ENCODE measurements around the gene HCAR2. TPM values are rescaled to one million over a fixed set of nuclear protein-coding genes. Genes with fewer than 3 reads are reported as not detected.

The HCAR2 gene
- total and polyA plus RNA-seq, 2 donors (not counting 1 experiment from before 2014, with no cell fraction given), result 0.82 TPM; not detected in 1

- Histone ChIP-seq H3K4me3 (ENCODE audit: control extremely low read depth in 1 of 5, extremely low read depth in 1 of 5, insufficient read depth in 1 of 5, low read depth in 2 of 5, low read length in 4 of 5) (no peak overlapping the region), H3K27me3 (replicated peaks in 1 of 4; ENCODE audit: control extremely low read depth in 1 of 4, control insufficient read depth in 3 of 4, insufficient read depth in 4 of 4, low read length in 3 of 4) (no peaks in the 10 kb centered on the region), H2AFZ (ENCODE audit: insufficient read depth, low read depth, low read length, poor library complexity, severe bottlenecking) (no peak overlapping the region), H3K4me1 (ENCODE audit: control insufficient read depth in 2 of 2, insufficient read depth in 2 of 2, low read length in 2 of 2) (peaks cover 15 to 26% of the 10 kb centered on the region in 2 donors), H3K79me2 (ENCODE audit: control insufficient read depth, insufficient read depth, low read length) (no peaks in the 10 kb centered on the region), H3K9ac (ENCODE audit: low read length) (peak overlapping the region; percentile 22), H3K27ac (ENCODE audit: low read length in 2 of 2) (no peak overlapping the region), H3K4me2 (replicated peaks; ENCODE audit: low read depth, low read length, poor library complexity, severe bottlenecking) (peak overlapping the region; percentile 29), H3K9me3 (ENCODE audit: control extremely low read depth in 1 of 3, control insufficient read depth in 2 of 3, insufficient read depth in 1 of 3, low read length in 2 of 3) (peaks cover 0 to 3% (median 0%) of the 10 kb centered on the region in 3 donors), H3K36me3 (replicated peaks in 1 of 2; ENCODE audit: control extremely low read depth in 1 of 2, control insufficient read depth in 1 of 2, extremely low read depth in 1 of 2, insufficient read depth in 2 of 2, low read length in 1 of 2) (no peaks in the 10 kb centered on the region), H4K20me1 (ENCODE audit: control insufficient read depth, insufficient read depth, low read length, poor library complexity, severe bottlenecking) (no peaks in the 10 kb centered on the region)
- H3K27me3 Mint-ChIP-seq, result peaks cover 5% of the 10 kb centered on the region
- ChIA-PET POLR2A (no interaction called here), CTCF (interaction anchor here (0.6 to 3.3 kb wide), 2 partner anchors 88 to 545 kb away, joined by 3 to 9 read pairs; no protein-coding TSS in a partner anchor)
- no peaks in the 10 kb centered on the region for H3K9me3 Mint-ChIP-seq (ENCODE audit: insufficient read depth)
- peak overlapping the region; percentile 70 for H3K27ac Mint-ChIP-seq
- DNase-seq, result no peak
- TF ChIP-seq CTCF (IDR thresholded peaks at IDR 0.05), result no peak
- no peak for TF ChIP-seq EZH2 (IDR thresholded peaks at IDR 0.05; ENCODE audit: borderline replicate concordance, insufficient read depth, low read depth, low read length, poor library complexity, severe bottlenecking)
- no CpG with 5 or more reads among the region's 6 CpGs for WGBS (ENCODE audit: insufficient coverage)
- intact Hi-C loops (cut with micrococcal nuclease), result no loop called here
- peaks cover 30% of the 10 kb centered on the region for H3K4me1 Mint-ChIP-seq
- H3K4me3 Mint-ChIP-seq, result peak overlapping the region; percentile 58
- ATAC-seq (ENCODE audit: low read depth), result no peak
These were observed 22.4 kb upstream of the HCAR2 start for GRCh38 chr12:122725452-122726079.

DNA sequence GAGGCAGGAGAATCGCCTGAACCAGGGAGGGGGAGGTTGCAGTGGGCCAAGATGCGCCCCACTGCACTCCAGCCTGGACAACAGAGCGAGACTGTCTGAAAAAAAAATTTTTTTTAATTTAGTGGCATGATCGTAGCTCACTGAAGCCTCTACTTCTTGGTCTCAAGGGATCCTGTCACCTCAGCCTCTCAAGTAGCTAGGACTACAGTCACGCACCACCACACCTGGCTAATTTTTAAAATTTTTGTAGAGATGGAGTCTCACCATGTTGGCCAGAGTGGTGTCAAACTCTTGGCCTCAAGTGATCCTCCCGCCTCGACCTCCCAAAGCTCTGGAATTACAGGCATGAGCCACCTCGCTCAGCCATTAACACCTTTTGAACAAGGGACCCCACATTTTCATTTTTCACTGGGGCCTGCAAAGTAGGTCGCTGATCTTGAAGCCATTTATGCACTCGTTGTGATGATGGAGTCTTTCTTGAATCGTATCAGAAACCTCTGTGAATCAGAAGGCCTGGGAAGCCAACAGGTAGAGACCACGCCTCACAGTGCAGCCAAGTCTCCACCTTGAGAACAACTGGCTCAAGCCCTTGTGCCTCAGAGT lies 21.6 kb upstream of the HCAR2 start:
- Mint-ChIP-seq H3K27me3 (peaks cover 5% of the 10 kb centered on the region), H3K4me1 (peaks cover 34% of the 10 kb centered on the region), H3K27ac (peak overlapping the region; percentile 56), H3K9me3 (ENCODE audit: insufficient read depth) (no peaks in the 10 kb centered on the region), H3K4me3 (no peak overlapping the region)
- DNase-seq (peak; percentile 35), ATAC-seq (ENCODE audit: low read depth) (peak; percentile 80)
- 40% methylated on average over 4 of the region's 12 CpGs for WGBS (ENCODE audit: insufficient coverage)
- no peak overlapping the region for H2AFZ ChIP-seq (ENCODE audit: insufficient read depth, low read depth, low read length, poor library complexity, severe bottlenecking)
- TF ChIP-seq CTCF (IDR thresholded peaks at IDR 0.05) (no peak), EZH2 (IDR thresholded peaks at IDR 0.05; ENCODE audit: borderline replicate concordance, insufficient read depth, low read depth, low read length, poor library complexity, severe bottlenecking) (no peak)
- H4K20me1 ChIP-seq (ENCODE audit: control insufficient read depth, insufficient read depth, low read length, poor library complexity, severe bottlenecking), result no peaks in the 10 kb centered on the region
- H3K4me2 ChIP-seq (replicated peaks; ENCODE audit: low read depth, low read length, poor library complexity, severe bottlenecking), result no peak overlapping the region
- no peak overlapping the region for H3K4me3 ChIP-seq (ENCODE audit: control extremely low read depth in 1 of 5, extremely low read depth in 1 of 5, insufficient read depth in 1 of 5, low read depth in 2 of 5, low read length in 4 of 5)
- no peak overlapping the region for H3K27ac ChIP-seq (ENCODE audit: low read length in 2 of 2)
- ChIA-PET CTCF (interaction anchor here (3.3 kb wide), 1 partner anchor 87 kb away, joined by 9 read pairs; no protein-coding TSS in a partner anchor), POLR2A (no interaction called here)
- H3K27me3 ChIP-seq (replicated peaks in 1 of 4; ENCODE audit: control extremely low read depth in 1 of 4, control insufficient read depth in 3 of 4, insufficient read depth in 4 of 4, low read length in 3 of 4), result no peaks in the 10 kb centered on the region
- H3K79me2 ChIP-seq (ENCODE audit: control insufficient read depth, insufficient read depth, low read length), result no peaks in the 10 kb centered on the region
- intact Hi-C loops (cut with micrococcal nuclease), result no loop called here
- H3K9me3 ChIP-seq (ENCODE audit: control extremely low read depth in 1 of 3, control insufficient read depth in 2 of 3, insufficient read depth in 1 of 3, low read length in 2 of 3), result peaks cover 0 to 3% (median 0%) of the 10 kb centered on the region in 3 donors
- no peaks in the 10 kb centered on the region for H3K36me3 ChIP-seq (replicated peaks in 1 of 2; ENCODE audit: control extremely low read depth in 1 of 2, control insufficient read depth in 1 of 2, extremely low read depth in 1 of 2, insufficient read depth in 2 of 2, low read length in 1 of 2)
- peaks cover 15 to 26% of the 10 kb centered on the region in 2 donors for H3K4me1 ChIP-seq (ENCODE audit: control insufficient read depth in 2 of 2, insufficient read depth in 2 of 2, low read length in 2 of 2)
- no peak overlapping the region for H3K9ac ChIP-seq (ENCODE audit: low read length)
